Measurements from ENCODE around the gene NDUFB2.
A peak's percentile ranks its signal among the peaks of the same experiment; 100 is the strongest.
"Not testable (repeated sequence)": the region's sequence is repeated elsewhere in the genome, so short reads cannot be mapped to it uniquely, and the experiment has no call there.

The NDUFB2 gene

GRCh38 chr7:140654661-140655060, 41.8 kb upstream of the NDUFB2 start:
- no peak for DNase-seq (ENCODE audit: low read depth)

GRCh38 chr7:140655511-140656408, 40.7 kb upstream of the NDUFB2 start:
- no peak for DNase-seq (ENCODE audit: low read depth)
- no peak for TF ChIP-seq CTCF (IDR thresholded peaks at IDR 0.05; ENCODE audit: insufficient read depth, low read depth, low read length, missing control alignments)
- no peak overlapping the region for H3K4me3 ChIP-seq (ENCODE audit: low read depth, low read length)

More at GRCh38 chr7:140654661-140655060, 41.8 kb upstream of the NDUFB2 start:
- no peak overlapping the region for H3K4me3 ChIP-seq (ENCODE audit: low read depth, low read length)
- no peak for TF ChIP-seq CTCF (IDR thresholded peaks at IDR 0.05; ENCODE audit: insufficient read depth, low read depth, low read length, missing control alignments)

- peak; percentile 74 for DNase-seq (ENCODE audit: low read depth)
- H3K4me3 ChIP-seq (ENCODE audit: low read depth, low read length): peak overlapping the region; percentile 21
- TF ChIP-seq CTCF (IDR thresholded peaks at IDR 0.05; ENCODE audit: insufficient read depth, low read depth, low read length, missing control alignments): no peak
Measured at GRCh38 chr7:140656548-140657515, 39.7 kb upstream of the NDUFB2 start.

- H3K4me3 ChIP-seq (ENCODE audit: low read depth, low read length): no peak overlapping the region
- no peak for DNase-seq (ENCODE audit: low read depth)
- TF ChIP-seq CTCF (IDR thresholded peaks at IDR 0.05; ENCODE audit: insufficient read depth, low read depth, low read length, missing control alignments): no peak
Measured at GRCh38 chr7:140657891-140658290, 38.6 kb upstream of the NDUFB2 start.

GRCh38 chr7:140659856-140660255, 36.7 kb upstream of the NDUFB2 start:
- H3K4me3 ChIP-seq (ENCODE audit: low read depth, low read length): no peak overlapping the region
- peak; percentile 30 for DNase-seq (ENCODE audit: low read depth)
- TF ChIP-seq CTCF (IDR thresholded peaks at IDR 0.05; ENCODE audit: insufficient read depth, low read depth, low read length, missing control alignments): no peak

GRCh38 chr7:140661124-140661523, 35.4 kb upstream of the NDUFB2 start:
- no peak for DNase-seq (ENCODE audit: low read depth)
- TF ChIP-seq CTCF (IDR thresholded peaks at IDR 0.05; ENCODE audit: insufficient read depth, low read depth, low read length, missing control alignments): no peak
- no peak overlapping the region for H3K4me3 ChIP-seq (ENCODE audit: low read depth, low read length)

GRCh38 chr7:140662938-140663337, 33.6 kb upstream of the NDUFB2 start:
- not testable (repeated sequence) for H3K4me3 ChIP-seq (ENCODE audit: low read depth, low read length); DNase-seq (ENCODE audit: low read depth)
